A549 (cell line): ENCODE results near the gene CCDC85C. TPM values are rescaled to one million over a fixed set of nuclear protein-coding genes. Genes with fewer than 3 reads are reported as not detected.

Experiments
- ATAC-seq, 2 experiments: fragments of 200-7000 bp in 1 of 2; fragments of >200 bp in 1 of 2; cut with Nextera tagmentation in 1 of 2; cut with Tn5 transposase in 1 of 2; 3 replicates each; pipeline versions ENCODE4 v1.8.0 to v1.9.1; 2018 to 2020; ENCODE audit warnings: mild to moderate bottlenecking in 1 of 2, moderate library complexity in 1 of 2
- CTCF ChIA-PET: fragments of 300-600 bp; sonication (Branson Sonifier 250); formaldehyde crosslinking; extraction: SDS; loops from one replicate; lab custom pipeline; 2021; ENCODE audit warnings: antibody characterized with exemption, inconsistent platforms; lab: Yijun Ruan, JAX
- POLR2A ChIA-PET: fragments of 350-600 bp; formaldehyde crosslinking; extraction: SDS; loops from one replicate; lab custom pipeline; 2021; ENCODE audit warnings: antibody characterized with exemption, inconsistent platforms; lab: Yijun Ruan, JAX
- DNase-seq, 2 experiments: peaks; one replicate each; pipeline versions ENCODE4 v3.0.0 to v3.0.0-alpha.2; 2011 to 2016; ENCODE audit warnings: low read depth in 1 of 2, low spot score in 1 of 2
- FAIRE-seq: peaks from 2 replicates; lab custom pipeline; 2011; peaks lifted over from hg19 to GRCh38; lab: Jason Lieb, UNC
- H3K27ac ChIP-seq, 2 experiments: fragments of >200 bp; sonication (Bioruptor Twin); formaldehyde crosslinking; 3 replicates each; pipeline ENCODE4 v1.5.1; 2016 to 2017
- H3K4me1 ChIP-seq: fragments of >200 bp; sonication (Bioruptor Twin); formaldehyde crosslinking; 3 replicates; pipeline ENCODE4 v1.6.1; 2016
- H3K4me2 ChIP-seq: fragments of >200 bp; sonication (Bioruptor Twin); formaldehyde crosslinking; 3 replicates; pipeline ENCODE4 v1.6.1; 2016
- H3K4me3 ChIP-seq: fragments of >200 bp; sonication (Bioruptor Twin); formaldehyde crosslinking; 3 replicates; pipeline ENCODE4 v1.5.1; 2016
- H3K9me3 ChIP-seq: fragments of >200 bp; sonication (Bioruptor Twin); formaldehyde crosslinking; 3 replicates; pipeline ENCODE4 v1.6.1; 2016
- CBX2 ChIP-seq: fragments of 200-600 bp; sonication (generic); IDR thresholded peaks from 2 replicates; pipeline ENCODE4 v1.6.1; 2016; ENCODE audit warnings: low read depth, mild to moderate bottlenecking, borderline replicate concordance
- EHF ChIP-seq: fragments of 250-450 bp; sonication (Bioruptor Pico); IDR thresholded peaks from 2 replicates; pipeline ENCODE4 v1.5.0; 2020; ENCODE audit warnings: mild to moderate bottlenecking
- FOXS1 ChIP-seq: fragments of 250-450 bp; sonication (Bioruptor Pico); IDR thresholded peaks from 2 replicates; pipeline ENCODE4 v1.5.0; 2020; ENCODE audit warnings: mild to moderate bottlenecking, moderate library complexity
- GATA3 ChIP-seq: IDR thresholded peaks from 2 replicates; pipeline ENCODE4 v1.6.1; 2012; ENCODE audit warnings: borderline replicate concordance
- JUN ChIP-seq, 2 experiments: fragments of >200 bp; sonication (Bioruptor Twin); formaldehyde crosslinking; IDR thresholded peaks; 2 replicates in 1 of 2; 3 replicates in 1 of 2; pipeline ENCODE4 v1.6.1; 2016 to 2017
- KDM5A ChIP-seq: fragments of 200-600 bp; sonication (generic); IDR thresholded peaks from 2 replicates; pipeline ENCODE4 v1.6.1; 2016; ENCODE audit warnings: antibody characterized with exemption, mild to moderate bottlenecking
- MAFK ChIP-seq: fragments of 450-650 bp; IDR thresholded peaks from 2 replicates; pipeline ENCODE4 v1.6.1; 2014; ENCODE audit not compliant: partially characterized antibody
- MAX ChIP-seq: IDR thresholded peaks from 2 replicates; pipeline ENCODE4 v1.6.1; 2012
- NFE2L2 ChIP-seq: fragments of 150-350 bp; conservative IDR thresholded peaks from 2 replicates; pipeline ENCODE4 v1.6.1; 2014; ENCODE audit warnings: low read length
- PHF8 ChIP-seq: fragments of 200-600 bp; sonication (generic); IDR thresholded peaks from 2 replicates; pipeline ENCODE4 v1.6.1; 2016; ENCODE audit warnings: low read depth, mild to moderate bottlenecking, antibody characterized with exemption, moderate library complexity, borderline replicate concordance
- POLR2AphosphoS2 ChIP-seq: conservative IDR thresholded peaks from 2 replicates; pipeline ENCODE4 v1.6.1; 2012; ENCODE audit warnings: low read length, improper control_type of control experiment, inconsistent platforms
- RAD21 ChIP-seq, 2 experiments: fragments of >200 bp in 1 of 2; sonication (Bioruptor Twin) in 1 of 2; formaldehyde crosslinking in 1 of 2; IDR thresholded peaks in 1 of 2; conservative IDR thresholded peaks in 1 of 2; 2 replicates in 1 of 2; 3 replicates in 1 of 2; pipeline ENCODE4 v1.6.1; 2012 to 2018; ENCODE audit warnings: inconsistent platforms in 1 of 2
- RCOR1 ChIP-seq: fragments of 150-350 bp; IDR thresholded peaks from 2 replicates; pipeline ENCODE4 v1.6.1; 2014; ENCODE audit warnings: antibody characterized with exemption, low read length, low read depth
- RFX5 ChIP-seq: fragments of 450-650 bp; IDR thresholded peaks from 2 replicates; pipeline ENCODE4 v1.7.1; 2014; ENCODE audit warnings: antibody characterized with exemption, mild to moderate bottlenecking, moderate library complexity
- SMC3 ChIP-seq: fragments of >200 bp; sonication (Bioruptor Twin); formaldehyde crosslinking; IDR thresholded peaks from 3 replicates; pipeline ENCODE4 v1.6.1; 2018; ENCODE audit warnings: inconsistent platforms
- TP53 ChIP-seq: fragments of 250-450 bp; sonication (Bioruptor Pico); IDR thresholded peaks from 2 replicates; pipeline ENCODE4 v1.5.0; 2021; ENCODE audit warnings: mild to moderate bottlenecking, moderate library complexity
- ZFP36 ChIP-seq: fragments of 450-650 bp; IDR thresholded peaks from 2 replicates; pipeline ENCODE4 v1.6.1; 2014; ENCODE audit warnings: borderline replicate concordance; ENCODE audit not compliant: partially characterized antibody
- ZNF302 ChIP-seq: fragments of 250-450 bp; sonication (Bioruptor Pico); IDR thresholded peaks from 2 replicates; pipeline ENCODE4 v1.9.0; 2021; ENCODE audit warnings: inconsistent platforms, mild to moderate bottlenecking, moderate library complexity
- ZSCAN20 ChIP-seq: fragments of 250-450 bp; sonication (Bioruptor Pico); IDR thresholded peaks from 2 replicates; pipeline ENCODE4 v1.8.0; 2022; ENCODE audit warnings: mild to moderate bottlenecking, moderate library complexity
- WGBS: methylation state at CpG from one replicate; pipeline ENCODE4 v1.1.6; 2017; ENCODE audit errors: missing lambda C conversion rate; 5-methylcytosine and 5-hydroxymethylcytosine counted together
- polyA plus RNA-seq, 4 experiments: library from polyadenylated mRNA; depleted of rRNA in 3 of 4; stranded (reverse); fragments of >200 nt; fragmentation: RNase III in 1 of 4; extraction: RNeasy Plus Mini Kit Qiagen cat#74134 plus additional on column Dnase treatment in 1 of 4; gene quantifications; 2 replicates in 3 of 4; 3 replicates in 1 of 4; pipeline ENCODE4 v1.2.3, GENCODE V29; 2011 to 2017
- TF ChIP-seq, protein P1 (sequence below): IDR thresholded peaks from 2 replicates; pipeline ENCODE4 v1.6.1; 2012

CCDC85C gene
- polyA plus RNA-seq, 2 of the 4 experiments (the other 2 are of a cell fraction), result 11.4 to 31.4 TPM

DNA sequence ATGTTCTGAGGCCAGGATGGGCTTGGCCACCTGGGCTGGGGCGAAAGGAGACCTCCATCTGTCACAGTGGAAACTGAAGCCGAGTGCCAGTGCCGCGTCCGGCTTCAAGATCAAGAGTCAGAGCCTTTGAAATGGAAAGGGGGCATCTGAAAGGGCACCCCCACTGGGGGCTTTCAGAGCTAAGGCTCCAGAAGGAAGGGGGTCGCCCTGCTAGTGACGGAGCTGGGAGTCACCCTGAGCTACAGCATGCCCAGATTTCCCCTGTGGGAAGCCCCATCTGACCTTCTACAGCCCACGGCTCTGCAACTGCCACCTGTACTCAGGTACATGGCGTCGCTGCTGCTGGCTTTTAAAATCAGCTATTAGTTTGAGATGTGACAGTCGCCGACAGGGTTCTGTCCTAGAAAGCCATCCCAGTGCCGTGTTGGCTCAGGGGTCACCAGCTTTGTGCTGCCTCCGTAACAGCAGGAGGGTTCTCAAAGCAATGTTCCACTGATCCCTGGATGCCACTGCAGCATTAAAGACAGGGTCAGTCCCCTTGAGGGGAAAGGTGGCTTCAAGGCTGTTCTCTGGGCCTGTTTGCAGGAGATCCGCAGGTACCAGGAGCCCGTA, 91.3 kb downstream of the CCDC85C start:
- ChIA-PET POLR2A (interaction anchor here (1.0 kb wide), 1 partner anchor 32 kb away, joined by 3 read pairs; the partner anchor contains the start of genes CCNK and SETD3), CTCF (interaction anchor here (0.7 to 1.7 kb wide), 7 partner anchors 9 to 110 kb away, joined by 3 to 4 read pairs (median 3); no protein-coding TSS in a partner anchor)
- TF ChIP-seq FOXS1, result no peak
- no peak for TF ChIP-seq CBX2
- no peak for TF ChIP-seq NFE2L2
- TF ChIP-seq TP53 (CRISPR knock-in tag), result no peak
- no peak for TF ChIP-seq SMC3
- TF ChIP-seq, protein P1, sequence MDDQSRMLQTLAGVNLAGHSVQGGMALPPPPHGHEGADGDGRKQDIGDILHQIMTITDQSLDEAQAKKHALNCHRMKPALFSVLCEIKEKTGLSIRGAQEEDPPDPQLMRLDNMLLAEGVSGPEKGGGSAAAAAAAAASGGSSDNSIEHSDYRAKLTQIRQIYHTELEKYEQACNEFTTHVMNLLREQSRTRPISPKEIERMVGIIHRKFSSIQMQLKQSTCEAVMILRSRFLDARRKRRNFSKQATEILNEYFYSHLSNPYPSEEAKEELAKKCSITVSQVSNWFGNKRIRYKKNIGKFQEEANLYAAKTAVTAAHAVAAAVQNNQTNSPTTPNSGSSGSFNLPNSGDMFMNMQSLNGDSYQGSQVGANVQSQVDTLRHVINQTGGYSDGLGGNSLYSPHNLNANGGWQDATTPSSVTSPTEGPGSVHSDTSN, result no peak
- no peak for TF ChIP-seq ZNF302
- TF ChIP-seq MAX, result no peak
- TF ChIP-seq RAD21 (conservative IDR thresholded peaks at IDR 0.05 in 1 of 2, IDR thresholded peaks at IDR 0.05 in 1 of 2), result no peak
- no peaks in the 10 kb centered on the region for H3K9me3 ChIP-seq
- no peak overlapping the region for H3K4me3 ChIP-seq
- 94% methylated on average over 14 of the region's 16 CpGs for WGBS
- no peak for ATAC-seq
- no peaks in the 10 kb centered on the region for H3K4me1 ChIP-seq
- H3K4me2 ChIP-seq, result no peak overlapping the region
- no peak for FAIRE-seq
- no peak overlapping the region for H3K27ac ChIP-seq
- no peak for DNase-seq

DNA sequence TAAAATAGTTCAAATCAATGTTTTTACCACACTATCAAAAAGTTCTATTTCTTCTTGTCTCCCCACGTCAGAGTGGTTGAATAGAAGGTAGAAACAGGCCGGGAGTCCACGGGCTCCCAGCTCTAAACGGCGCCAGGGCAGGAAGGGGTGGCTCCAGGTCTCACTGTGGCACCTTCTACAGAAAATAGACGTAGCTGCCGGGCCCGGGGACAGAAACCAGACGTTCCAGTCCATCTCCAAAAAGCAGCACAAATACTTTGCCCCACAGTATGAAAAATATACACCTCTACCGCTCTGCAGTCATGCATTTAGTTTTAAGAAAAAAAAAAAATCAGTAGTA, 91.9 kb downstream of the CCDC85C start:
- H3K4me1 ChIP-seq, result no peaks in the 10 kb centered on the region
- no peak overlapping the region for H3K4me2 ChIP-seq
- WGBS, result 80% methylated on average over 10 of the region's 10 CpGs
- DNase-seq (no peak), ATAC-seq (no peak)
- no peaks in the 10 kb centered on the region for H3K9me3 ChIP-seq
- TF ChIP-seq ZSCAN20, result no peak
- no peak for TF ChIP-seq MAFK
- TF ChIP-seq, all 56 proteins: peak for 0
- POLR2A ChIA-PET, result interaction anchor here (1.0 to 1.3 kb wide), 2 partner anchors 31 kb away, joined by 3 to 4 read pairs; partner anchors contain the start of genes CCNK and SETD3
- Histone ChIP-seq H3K4me3 (no peak overlapping the region), H3K27ac (no peak overlapping the region)
- CTCF ChIA-PET, result interaction anchor here (0.7 to 1.8 kb wide), 9 partner anchors 10 to 123 kb away, joined by 3 to 6 read pairs (median 4); no protein-coding TSS in a partner anchor
- FAIRE-seq, result no peak

DNA sequence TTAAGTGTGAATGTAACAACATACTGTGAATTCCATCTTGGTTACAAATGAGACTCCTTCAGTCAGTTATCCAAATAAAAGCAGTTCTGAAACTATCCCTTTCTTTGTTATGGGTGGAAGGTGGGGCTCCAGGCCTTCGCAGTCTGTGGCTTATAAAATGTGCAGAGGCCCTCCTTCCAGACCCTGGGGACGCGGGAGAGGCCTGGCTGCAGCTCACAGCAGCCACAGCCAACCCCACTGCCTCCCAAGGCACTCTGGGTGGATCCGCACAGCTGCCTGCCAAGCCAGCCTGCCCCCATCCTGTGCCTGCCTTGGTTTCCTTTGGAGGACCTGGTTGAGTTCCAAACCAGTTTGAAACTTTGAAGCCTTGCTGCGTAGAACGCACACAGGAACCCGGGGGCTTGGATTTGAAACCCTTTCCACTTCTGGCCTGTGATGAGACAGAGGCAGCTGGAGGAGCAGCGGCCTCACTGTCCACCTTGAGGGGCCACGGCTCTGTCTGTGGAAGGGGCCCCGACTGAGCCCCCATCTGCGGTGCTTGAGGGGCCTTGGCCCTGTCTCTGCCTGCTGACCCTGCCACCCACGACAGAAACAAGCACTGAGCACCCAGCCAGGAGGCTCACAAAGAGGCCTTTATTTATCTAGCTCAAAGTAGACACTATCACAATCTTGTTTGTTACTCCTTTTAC, 92.4 kb downstream of the CCDC85C start:
- CTCF ChIA-PET, result interaction anchor here (0.7 to 1.8 kb wide), 5 partner anchors 10 to 123 kb away, joined by 3 to 6 read pairs (median 4); no protein-coding TSS in a partner anchor
- no peak overlapping the region for H3K4me2 ChIP-seq
- H3K4me1 ChIP-seq, result no peaks in the 10 kb centered on the region
- FAIRE-seq (no peak), ATAC-seq (no peak), DNase-seq (no peak)
- no peak overlapping the region for H3K27ac ChIP-seq
- 93% methylated on average over 12 of the region's 12 CpGs for WGBS
- POLR2A ChIA-PET, result interaction anchor here (1.3 kb wide), 1 partner anchor 31 kb away, joined by 4 read pairs; the partner anchor contains the start of genes CCNK and SETD3
- no peaks in the 10 kb centered on the region for H3K9me3 ChIP-seq
- H3K4me3 ChIP-seq, result no peak overlapping the region
- TF ChIP-seq JUN (IDR thresholded peaks at IDR 0.05) (no peak), PHF8 (no peak), RFX5 (no peak), RCOR1 (no peak), CBX2 (no peak), KDM5A (no peak), ZFP36 (no peak), GATA3 (no peak), EHF (no peak), POLR2AphosphoS2 (no peak)
